Activated naive CD4-positive, alpha-beta T cell (primary cell): ENCODE results near the gene BMAL1.
A peak's percentile ranks its signal among the peaks of the same experiment; 100 is the strongest.

Experiments used
- DNase-seq, 4 experiments: peaks; one replicate each; lab custom pipeline; 2025; lab: John Stamatoyannopoulos, UW

The BMAL1 gene

DNA sequence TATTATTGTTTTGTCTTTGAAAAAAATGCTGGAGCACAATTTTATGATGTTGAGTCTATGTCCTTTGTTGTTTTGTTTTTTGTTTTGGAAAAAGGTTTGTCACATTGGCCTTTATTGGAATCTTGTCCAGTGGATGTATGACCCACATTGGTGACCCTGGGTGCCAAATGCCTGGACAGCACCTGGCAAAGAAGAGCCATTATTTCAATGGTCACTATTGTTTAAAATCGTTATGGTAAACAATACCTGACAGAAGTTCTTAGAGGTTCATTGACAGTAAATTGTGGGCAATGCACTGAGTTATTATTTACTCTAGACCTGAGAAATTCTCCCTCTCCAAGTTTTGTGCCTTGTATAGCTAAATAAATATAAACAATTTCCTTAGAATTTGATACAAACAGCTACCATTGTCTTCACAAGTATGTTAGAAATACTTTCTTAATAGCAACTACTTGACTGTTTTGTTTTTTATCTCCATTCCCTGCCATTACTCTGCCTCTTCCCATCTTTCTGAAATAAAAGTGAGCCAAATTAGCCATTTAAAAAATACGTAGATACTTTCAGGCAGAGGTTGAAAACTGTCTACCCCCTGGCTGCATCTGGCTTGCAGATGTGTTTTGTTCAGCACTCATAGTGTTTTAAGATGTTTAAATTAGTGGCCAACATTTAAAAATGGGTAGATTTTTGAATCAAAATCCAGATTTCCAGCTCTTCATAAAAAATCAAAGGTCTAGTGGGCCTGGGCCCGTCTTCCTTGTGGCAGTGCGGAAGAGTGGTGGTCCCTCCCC is 39.9 kb downstream of the BMAL1 start:
- DNase-seq = no peak

DNA sequence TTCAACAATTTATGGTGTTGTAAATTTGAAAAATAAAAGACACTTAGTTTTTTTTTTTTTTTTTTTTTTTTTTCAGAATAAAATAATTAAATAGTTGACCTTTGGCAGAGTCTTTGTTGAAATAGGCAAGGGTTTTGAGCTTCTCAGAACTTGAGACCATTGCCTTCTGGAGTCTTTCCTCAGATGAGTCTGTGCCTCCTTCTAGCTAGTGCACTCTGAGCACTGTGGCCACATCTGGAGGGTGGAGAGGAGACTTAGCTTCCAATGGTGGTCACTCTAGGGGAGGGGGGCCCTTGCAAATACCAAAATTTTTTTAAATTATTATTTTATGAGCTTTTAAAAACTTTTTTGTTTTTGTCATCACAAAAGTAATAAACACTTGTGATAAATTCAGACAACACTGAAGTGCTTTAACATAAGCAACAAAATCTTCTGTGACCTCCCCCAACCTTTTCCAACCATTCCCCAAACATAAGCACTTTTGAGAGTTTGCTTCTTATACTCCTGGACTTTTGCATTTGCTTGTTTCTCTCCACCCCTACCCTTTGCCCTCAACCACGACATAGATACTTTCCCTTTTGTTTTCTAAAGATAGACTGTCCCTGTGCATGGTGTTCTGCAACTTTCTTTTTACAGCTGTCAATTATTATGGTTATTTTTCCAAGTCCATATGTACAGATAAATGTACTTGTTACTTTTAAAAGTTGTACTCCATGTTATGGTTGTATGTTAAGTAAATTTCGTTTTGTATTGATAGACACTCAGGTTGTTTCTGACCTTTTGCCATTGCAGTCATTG is 41.1 kb downstream of the BMAL1 start:
- DNase-seq = no peak

DNA sequence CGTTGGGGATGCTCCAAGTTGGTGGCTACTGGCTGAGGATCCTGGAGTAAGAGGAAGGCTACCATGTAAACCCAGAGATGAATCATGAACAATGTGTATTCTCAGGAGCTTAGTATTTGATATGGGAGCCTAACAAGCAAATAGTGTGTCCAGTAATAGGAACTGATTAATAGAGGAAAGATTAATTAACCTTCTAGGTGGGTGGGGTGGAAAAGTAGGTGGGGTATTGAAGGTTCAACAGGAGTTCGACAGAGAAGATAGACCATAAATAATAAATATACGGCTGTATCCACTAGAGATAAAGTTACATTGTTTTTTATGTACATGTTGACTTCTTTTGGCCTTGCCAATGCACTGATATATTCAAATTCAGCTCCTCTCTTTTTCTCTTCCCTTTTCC is 43.1 kb downstream of the BMAL1 start:
- no peak for DNase-seq

DNA sequence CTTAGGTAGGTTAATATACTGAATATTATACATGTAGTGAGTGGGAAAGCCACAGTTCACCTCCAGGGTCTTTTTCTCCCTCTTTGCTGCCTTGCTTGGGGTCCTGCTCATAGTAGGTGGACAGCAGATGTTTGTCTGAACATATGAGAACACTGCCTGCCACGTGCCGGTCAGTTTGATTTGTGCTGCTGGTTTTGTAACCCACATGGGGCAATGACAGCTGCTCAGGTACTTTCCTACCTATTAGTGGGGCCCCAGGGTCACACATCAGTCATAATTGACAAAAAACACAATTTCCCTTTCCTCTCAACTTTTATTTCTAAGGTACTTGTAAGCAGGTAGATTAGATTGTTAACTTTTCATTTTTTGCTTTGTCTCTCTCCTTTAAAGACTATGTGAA is 43.8 kb downstream of the BMAL1 start:
- DNase-seq = no peak

DNA sequence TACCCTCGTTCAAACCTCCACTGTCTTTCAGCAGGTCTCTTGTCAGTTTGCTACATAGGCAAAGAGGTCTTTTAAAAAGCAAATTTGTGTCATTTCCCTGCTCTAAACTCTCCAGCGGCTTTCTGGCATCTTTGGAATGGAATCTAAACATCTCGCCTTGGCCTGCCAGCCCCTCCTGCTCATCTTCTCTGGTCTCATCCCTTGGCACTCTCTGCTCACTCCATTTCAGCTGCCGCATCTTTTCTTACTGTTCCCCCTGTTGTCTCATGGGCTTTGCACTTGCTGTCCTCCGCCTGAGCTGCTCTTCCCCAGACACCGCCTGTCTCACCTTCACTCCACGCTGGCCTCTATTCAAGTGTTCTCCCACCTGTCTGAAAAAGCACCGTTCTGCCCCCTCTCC is 46.6 kb downstream of the BMAL1 start:
- no peak for DNase-seq

DNA sequence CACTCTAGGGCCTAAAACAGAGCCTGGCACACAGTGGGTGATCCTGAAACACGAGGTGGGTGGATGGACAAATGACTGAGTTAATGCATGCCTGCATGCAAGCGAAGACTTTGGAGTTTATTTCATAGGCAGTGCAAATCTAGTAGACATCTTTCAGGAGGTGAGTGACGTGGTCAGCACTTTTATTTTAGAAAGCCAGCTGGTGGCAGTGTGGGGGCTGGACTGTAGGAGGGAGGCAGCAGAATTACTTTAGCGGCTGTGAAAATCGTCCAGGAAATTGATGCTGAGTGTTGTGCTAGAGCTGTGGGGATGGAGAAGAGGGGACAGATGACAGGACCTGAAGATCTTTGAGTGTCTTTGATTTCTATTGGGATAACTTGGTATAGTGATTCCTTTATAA is 47.1 kb downstream of the BMAL1 start:
- no peak for DNase-seq

DNA sequence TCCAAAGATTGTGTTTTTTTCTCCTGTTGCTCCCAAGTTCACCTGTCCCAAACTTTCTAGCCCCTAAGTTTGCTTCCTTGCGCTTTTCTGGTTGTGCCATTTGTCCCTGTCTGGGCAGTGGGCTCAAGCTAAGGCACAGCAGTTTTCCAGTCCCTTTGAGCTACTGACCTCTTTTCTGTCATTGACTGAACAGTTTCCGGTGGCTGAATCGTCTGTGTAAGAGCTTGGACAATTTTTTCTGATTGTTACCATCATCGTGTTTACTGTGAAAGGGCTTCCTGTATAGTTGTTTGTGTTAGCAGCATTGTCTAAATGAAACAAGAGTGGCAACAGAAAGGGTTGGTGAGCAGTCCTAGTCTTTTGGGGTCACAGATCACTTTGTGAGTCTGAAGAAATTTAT is 49.8 kb downstream of the BMAL1 start:
- no peak for DNase-seq

DNA sequence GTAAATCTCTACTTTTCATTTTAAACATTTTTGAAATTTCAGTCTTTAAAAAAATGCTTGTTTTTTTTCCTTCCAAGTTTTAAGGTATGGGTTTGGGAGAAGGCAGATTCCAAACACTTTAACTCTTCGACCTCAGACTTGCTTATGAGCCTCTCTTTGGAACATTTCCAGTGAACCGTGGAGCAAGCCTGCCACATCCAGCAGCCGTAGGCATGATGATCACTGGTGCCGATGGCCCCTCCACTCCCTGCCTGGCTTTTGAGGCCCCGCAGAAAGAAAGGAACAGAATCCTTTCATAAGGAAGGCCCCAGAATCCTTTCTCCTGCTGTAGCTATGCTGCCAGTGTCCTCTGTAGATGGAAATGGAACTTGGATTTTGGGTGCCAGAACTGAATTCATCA is 50.7 kb downstream of the BMAL1 start:
- DNase-seq = no peak

DNA sequence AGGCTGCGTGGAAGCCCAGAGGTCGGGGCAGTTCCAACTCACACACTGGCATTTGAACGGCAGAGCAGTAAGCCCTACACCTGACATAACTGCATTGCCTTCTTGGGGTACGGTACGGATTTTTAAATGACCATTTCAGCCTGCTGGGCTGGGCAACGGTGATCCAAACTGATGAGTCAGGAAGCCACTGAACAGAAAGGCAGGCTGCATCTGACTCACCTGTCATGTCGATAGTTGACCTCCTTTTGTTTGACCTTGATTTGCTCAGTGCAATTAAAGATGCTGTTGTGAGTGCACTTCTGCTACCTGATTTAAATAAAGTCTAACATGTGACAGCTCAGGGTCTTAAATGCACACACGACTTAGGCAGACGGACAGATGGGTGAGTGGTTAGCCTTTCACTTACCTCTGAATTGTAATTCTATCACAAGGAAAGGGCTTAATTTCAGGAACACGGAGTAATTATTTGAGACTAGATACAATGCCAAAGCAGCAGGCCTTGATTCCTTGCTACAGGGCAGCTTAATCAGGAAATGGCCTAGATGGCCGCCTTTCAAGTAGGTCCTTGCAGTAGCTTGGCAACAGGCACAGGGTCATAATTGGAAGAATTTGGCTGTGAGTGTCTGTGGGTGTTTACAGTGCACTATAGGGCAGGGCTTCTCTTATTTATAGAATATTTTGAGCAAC is 52.2 kb downstream of the BMAL1 start:
- DNase-seq = no peak

DNA sequence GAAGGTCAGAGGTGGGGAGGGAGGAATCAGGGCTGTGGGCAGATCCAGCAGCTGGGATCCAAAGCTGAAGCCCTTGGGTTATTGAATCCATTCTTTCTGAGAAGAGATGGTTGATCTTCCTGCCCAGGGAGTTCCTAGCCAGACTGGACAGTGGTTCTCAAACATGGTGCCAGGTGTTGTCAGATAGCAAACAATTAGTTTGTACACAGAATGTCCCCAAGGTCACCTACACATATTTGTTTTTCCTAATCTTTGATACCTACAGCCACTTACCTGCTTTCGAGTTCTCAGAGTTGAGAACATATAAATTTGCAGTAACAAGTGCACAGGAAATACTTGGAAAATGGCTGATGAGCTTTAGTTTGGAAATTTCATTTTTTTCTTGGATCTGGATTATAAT is 54.5 kb downstream of the BMAL1 start:
- no peak for DNase-seq

DNA sequence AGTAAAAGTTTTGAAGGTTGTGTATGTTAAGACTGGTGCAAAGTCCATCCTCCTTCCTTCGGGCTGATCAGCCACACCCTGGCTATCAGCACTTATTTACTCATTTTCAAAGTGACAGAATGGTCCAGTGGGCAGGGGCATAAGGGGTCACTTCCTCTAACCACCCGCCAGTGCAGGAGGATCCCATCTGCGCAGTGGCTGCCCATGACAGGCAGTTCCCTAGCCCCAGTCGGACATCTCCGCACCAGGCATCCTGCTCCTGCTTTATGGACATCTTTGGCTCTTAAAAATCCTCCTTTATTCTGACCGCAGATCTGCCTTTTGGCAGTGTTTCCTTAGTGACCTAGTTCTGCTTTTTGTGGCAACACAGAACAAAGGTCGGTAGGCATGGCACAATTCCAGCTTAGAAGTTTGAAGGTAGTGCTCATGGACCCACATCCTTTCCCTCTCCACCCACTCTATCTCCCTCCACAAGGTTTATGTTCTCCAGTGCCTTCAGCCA is 55.9 kb downstream of the BMAL1 start:
- DNase-seq = no peak

DNA sequence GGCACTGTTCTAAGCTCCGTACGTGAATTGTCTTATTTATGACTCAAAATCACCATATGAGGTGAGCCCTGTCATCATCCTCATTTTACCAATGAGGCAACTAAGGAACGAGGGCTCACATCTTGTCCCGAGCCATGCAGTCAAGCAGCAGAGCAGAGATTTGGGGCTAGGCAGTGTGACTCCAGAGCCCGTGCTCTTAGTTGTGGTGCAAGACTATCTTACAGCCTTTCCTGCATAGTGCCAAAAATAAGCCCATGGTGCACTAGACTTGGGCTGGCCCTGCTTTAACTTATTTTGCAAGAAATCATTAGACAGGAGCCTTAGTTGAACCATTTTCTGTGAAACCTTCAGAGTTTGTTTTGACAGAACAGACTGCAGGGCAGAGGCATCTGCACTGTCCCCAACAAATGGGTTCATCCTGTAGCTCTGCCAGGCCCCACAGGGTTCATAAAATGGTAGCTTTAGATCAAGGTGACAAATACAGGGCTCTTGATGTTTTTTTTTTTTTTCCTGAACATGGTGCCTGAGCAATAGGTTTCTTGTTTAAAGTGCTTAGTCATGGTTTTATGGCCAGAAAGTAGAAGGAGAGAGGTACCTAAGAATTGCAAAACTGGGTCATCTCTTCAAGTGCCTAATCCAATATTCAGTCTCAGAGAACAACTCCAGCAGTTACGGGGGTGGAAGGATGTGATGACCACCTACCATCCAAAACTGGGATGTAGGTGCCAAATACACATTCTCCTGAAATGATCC is 56.6 kb downstream of the BMAL1 start:
- no peak for DNase-seq

DNA sequence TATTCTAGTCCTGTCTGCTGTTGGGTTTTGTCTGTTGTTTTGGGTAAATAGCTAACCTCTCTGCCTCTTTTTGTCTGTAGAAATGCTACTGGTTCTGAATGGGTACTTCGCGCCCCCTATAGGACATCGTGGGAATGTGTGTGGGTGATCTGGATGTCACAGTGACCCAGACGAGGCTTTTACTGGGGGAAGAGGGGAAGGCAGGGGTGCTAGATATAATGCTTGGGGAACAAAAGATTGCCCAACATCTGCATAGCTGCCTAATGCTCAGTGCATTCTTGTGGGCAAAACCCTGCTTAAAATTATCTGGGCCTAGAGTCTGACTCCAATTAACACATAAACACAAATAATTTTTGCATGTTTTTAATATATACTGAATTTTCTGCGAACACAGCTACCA is 57.7 kb downstream of the BMAL1 start:
- peak in 3 of 4 experiments; percentile 15 to 39 (median 28) for DNase-seq

DNA sequence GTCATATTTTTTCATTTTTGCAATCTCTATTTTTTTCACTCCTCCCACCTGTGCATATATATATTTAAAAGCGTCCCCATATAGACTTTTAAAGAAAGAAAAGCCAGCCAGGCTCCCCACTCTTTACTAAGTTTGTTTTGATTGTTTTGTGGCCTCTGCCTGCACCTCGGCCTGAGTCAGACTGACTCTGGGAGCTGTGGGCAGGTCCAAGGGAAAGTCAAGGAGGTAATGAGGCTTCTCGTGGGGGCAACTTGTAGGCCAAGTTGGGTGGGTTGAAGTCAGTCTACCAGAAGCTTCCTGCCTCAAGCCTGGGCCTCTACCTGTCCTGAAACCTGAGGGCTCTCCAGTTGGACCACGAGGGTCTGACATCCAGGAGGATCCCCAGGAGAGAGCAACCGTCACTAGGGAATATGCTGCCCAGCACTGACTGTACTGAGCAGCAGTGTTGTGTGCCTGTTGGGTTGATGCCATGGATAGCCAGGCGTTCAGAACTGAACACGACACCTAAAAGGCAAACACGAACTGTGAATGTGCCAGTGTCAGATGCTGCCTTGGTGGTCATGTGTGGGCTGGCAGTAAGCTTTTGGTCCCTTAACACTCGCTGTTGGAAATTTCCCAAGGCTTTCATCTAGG is 58.8 kb downstream of the BMAL1 start:
- no peak for DNase-seq

DNA sequence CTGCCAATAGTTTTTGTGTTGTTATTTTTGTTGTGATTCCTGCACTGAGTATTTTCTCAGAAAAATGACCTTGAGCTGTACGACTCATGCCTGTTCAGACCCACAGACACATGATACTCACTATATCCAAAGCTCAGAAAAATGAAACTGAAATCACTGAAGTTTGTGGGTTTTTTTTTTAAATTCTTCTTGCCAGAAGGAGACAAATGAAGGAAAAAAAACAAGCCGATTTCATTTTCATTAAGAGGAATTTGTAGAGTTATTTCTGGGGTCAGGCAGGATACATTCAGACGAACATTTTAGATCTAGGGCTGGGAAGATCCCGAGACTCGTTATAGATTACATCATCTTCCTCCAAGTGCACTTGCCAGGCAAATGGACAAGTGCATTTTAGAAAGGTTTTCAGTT is 60.4 kb downstream of the BMAL1 start:
- no peak for DNase-seq

DNA sequence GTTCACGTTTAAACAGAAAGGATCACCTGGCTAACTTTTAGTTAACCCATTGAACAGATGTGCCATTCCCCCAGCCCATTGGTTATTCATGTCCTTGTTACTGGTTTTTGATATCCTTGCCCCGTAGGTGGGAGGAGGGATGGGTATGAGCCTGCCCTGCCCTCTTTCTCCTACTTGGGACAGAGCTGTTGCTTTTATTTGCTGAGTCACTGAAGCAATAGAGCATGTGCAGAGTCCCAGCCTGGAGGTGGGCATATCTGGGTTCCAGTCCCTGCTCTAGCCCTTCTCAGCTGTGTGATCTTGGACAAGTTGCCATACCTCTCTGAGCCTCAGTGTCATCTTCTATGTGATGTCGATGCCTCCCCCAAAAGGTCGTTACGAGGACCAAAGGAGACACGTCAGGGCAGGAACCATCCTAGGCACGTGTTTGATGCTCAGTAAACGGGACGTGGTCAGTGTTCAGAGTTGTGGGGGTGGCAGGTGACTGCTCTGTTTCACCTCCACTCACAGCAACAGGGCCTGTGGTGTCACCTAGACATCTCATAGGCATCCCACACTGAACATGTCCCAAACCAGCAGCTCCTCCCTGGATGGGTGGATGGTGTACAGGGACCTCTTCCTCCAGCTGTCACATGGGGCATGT is 61.0 kb downstream of the BMAL1 start:
- DNase-seq = no peak

DNA sequence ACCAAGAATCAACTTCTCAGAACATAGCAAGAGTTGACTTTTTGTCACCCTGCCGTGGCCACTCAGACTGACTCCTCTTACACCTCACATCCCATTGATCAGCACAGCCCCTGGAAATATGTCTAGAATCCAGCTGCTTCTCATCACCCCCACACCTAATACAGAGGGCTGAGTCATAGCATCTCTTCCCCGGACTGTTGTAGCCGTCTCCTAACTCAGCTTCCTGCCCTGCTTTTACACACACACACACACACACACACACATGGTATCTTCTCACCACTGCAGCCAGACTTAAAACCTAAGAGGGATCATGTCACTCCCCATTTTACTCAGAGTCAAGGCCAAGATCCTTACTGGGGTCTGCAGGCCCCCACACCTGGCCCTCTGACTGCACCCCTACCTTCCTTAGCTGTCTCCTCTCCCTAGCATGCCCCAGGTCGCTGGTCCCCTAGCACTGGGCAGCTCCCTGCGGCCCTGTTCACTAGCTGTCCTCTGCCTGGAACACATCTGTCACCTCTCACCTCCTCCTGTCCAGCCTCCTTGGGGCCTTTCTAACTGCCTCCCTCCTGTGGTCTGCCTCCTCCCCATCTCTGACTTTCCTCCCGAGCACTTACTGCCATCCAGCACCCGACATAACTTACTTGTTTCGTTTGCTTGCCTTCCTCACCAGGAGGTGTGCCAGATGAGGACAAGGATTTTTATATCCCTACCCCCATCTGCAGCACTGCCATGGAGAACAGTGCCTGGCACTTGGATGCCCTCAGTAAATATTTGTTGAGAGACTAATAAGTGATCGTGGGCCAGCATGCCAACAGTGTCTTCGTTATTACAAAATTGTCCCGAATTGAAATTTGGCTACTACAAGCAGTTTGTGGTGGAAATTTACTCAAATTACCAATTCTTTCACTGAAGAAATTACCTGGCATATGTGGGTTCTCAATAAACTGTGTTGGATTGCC is 61.9 kb downstream of the BMAL1 start:
- DNase-seq = no peak

DNA sequence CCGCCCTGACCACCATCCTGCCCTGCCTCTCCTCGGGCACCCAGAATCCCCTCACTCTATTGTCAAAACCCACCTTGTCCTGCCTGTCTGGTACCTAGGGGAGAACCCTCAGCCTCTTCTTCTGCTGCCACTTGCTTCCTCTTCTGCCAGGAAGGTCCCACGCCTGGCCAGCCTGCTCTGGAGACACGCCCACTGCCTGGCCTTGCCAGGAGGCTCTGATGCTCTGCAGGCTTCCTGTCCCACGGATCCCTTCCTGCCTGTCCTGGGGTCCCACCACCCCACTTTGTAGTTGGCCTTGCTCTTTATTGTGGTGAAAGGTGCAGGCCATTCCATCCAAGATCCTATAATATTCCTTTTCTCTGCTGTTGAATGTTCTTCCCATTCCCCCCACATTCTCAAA is 63.4 kb downstream of the BMAL1 start:
- DNase-seq = no peak

DNA sequence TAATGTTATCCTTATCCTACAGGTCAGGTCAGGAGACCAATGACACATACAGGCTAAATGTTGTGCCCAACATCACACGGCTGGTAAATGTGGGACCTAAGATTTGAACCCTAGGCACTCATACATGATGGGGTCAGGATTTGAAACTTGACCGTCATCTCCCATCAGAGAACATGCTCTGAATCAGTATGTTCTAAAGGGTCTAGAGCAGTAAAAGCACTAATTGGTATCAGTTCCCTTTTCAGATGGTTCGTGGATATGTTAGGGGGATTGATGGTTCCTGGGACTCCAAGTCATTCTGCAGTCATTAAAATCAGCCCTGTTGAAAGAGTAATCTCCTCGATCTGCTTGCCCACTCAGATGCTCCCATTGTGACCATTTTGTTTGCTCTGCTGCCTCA is 65.5 kb downstream of the BMAL1 start:
- DNase-seq = no peak
